GM10248 (cell line): ENCODE data around the gene GCN1.

Experiments used
- CTCF ChIA-PET: fragments of 300-600 bp; sonication (Branson Sonifier 250); formaldehyde crosslinking; extraction: SDS; loops from one replicate; lab custom pipeline; 2021; ENCODE audit warnings: antibody characterized with exemption; lab: Yijun Ruan, JAX
- POLR2A ChIA-PET: fragments of 350-650 bp; sonication (Branson Sonifier 250); formaldehyde crosslinking; extraction: SDS; loops from one replicate; lab custom pipeline; 2020; ENCODE audit warnings: antibody characterized with exemption; lab: Yijun Ruan, JAX
- DNase-seq: peaks from one replicate; pipeline ENCODE4 v3.0.0; 2012; ENCODE audit errors: extremely low spot score
- CTCF ChIP-seq: IDR thresholded peaks from 2 replicates; pipeline ENCODE4 v1.5.1; 2012; ENCODE audit warnings: mild to moderate bottlenecking, low read depth; ENCODE audit errors: extremely low read depth, missing control alignments, control extremely low read depth

The GCN1 gene

DNA sequence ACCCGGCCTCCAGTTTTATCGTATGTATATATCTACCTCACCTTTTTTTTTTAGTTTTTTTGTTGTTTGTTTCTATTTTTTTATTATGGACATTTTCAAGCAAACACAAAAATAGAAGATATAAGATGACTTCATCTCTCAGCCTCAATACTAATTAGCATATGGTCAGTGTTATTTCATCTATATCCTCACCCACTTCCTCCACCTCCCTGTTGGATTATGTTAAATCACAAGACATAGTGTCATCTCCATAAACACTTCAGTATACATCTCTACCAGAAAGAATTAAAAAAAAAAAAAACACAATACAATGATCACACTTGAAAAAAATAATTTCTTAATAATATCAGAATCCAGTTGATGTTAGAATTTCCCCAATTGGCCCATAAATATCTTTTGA, 112.9 kb downstream of the GCN1 start:
- ChIA-PET CTCF (no interaction called here), POLR2A (interaction anchor here (0.7 kb wide), 1 partner anchor 46 kb away, joined by 4 read pairs; no protein-coding TSS in a partner anchor)
- no peak for TF ChIP-seq CTCF
- no peak for DNase-seq

- DNase-seq, result no peak
- ChIA-PET POLR2A (interaction anchor here (0.7 kb wide), 1 partner anchor 122 kb away, joined by 3 read pairs; the partner anchor contains the start of gene RPLP0), CTCF (interaction anchor here (1.5 to 4.4 kb wide), 2 partner anchors 8 to 11 kb away, joined by 4 to 19 read pairs; no protein-coding TSS in a partner anchor)
- no peak for TF ChIP-seq CTCF
These were observed 114.8 kb downstream of the GCN1 start for GRCh38 chr12:120079411-120080400.

DNA sequence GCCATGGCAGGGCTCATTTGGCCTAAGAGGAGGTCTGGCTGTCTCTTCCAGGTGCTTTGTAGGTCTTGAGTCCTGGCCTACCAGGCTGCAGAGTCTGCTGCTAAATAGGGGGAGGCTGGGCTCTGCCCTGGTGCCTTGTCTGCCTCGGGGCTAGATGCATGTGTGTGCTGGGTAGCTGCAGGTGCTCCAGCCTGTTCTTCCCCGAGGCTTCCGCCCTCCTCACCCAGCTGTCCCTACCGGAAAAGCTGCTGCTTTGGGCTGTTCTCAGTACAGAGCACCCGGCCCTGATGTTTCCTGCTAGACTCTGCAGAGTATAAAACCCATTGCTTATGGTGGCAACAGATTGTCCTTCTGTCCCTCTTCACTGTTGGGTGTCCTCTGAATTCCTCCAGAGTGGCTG, 115.6 kb downstream of the GCN1 start:
- ChIA-PET CTCF (interaction anchor here (1.5 to 4.4 kb wide), 2 partner anchors 9 to 10 kb away, joined by 4 to 19 read pairs; no protein-coding TSS in a partner anchor), POLR2A (interaction anchor here (0.7 kb wide), 1 partner anchor 122 kb away, joined by 3 read pairs; the partner anchor contains the start of gene RPLP0)
- TF ChIP-seq CTCF, result no peak
- no peak for DNase-seq

GRCh38 chr12:120077260-120077659, 117.3 kb downstream of the GCN1 start:
- POLR2A ChIA-PET, result no interaction called here
- DNase-seq, result no peak
- CTCF ChIA-PET, result interaction anchor here (4.4 kb wide), 1 partner anchor 10 kb away, joined by 19 read pairs; no protein-coding TSS in a partner anchor
- TF ChIP-seq CTCF, result no peak
